Duodenal mucosa (tissue), 2 donors: ENCODE results near the gene MXRA8.

Experiments used
- H3K27ac ChIP-seq: one replicate; pipeline ENCODE4 v1.7.0; 2013; ENCODE audit warnings: low read depth, low read length
- H3K27me3 ChIP-seq, 2 donors: one replicate each; pipeline ENCODE4 v1.7.0; 2013; ENCODE audit warnings: low read length in 2 of 2, control low read depth in 1 of 2; ENCODE audit not compliant: insufficient read depth in 2 of 2, control insufficient read depth in 1 of 2
- H3K36me3 ChIP-seq, 2 donors: one replicate each; pipeline ENCODE4 v1.7.0; 2013; ENCODE audit warnings: low read length in 2 of 2, control low read depth in 1 of 2; ENCODE audit not compliant: insufficient read depth in 2 of 2, control insufficient read depth in 1 of 2
- H3K4me1 ChIP-seq, 2 donors: one replicate each; pipeline ENCODE4 v1.7.0; 2013; ENCODE audit warnings: low read length in 2 of 2, control low read depth in 1 of 2; ENCODE audit not compliant: insufficient read depth in 2 of 2, control insufficient read depth in 1 of 2
- H3K4me3 ChIP-seq, 2 donors: one replicate each; pipeline ENCODE4 v1.7.0; 2013; ENCODE audit warnings: low read length in 2 of 2, low read depth in 1 of 2
- H3K9ac ChIP-seq, 2 donors: one replicate each; pipeline ENCODE4 v1.7.0; 2013; ENCODE audit warnings: low read length in 2 of 2, low read depth in 1 of 2
- H3K9me3 ChIP-seq, 2 donors: one replicate each; pipeline ENCODE4 v1.7.0; 2013; ENCODE audit warnings: low read length in 2 of 2, control low read depth in 1 of 2; ENCODE audit not compliant: control insufficient read depth in 1 of 2

The MXRA8 gene

DNA sequence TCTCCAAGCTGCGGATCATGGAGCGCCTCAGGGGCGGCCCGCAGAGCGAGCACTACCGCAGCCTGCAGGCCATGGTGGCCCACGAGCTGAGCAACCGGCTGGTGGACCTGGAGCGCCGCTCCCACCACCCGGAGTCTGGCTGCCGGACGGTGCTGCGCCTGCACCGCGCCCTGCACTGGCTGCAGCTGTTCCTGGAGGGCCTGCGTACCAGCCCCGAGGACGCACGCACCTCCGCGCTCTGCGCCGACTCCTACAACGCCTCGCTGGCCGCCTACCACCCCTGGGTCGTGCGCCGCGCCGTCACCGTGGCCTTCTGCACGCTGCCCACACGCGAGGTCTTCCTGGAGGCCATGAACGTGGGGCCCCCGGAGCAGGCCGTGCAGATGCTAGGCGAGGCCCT, 31.1 kb downstream of the MXRA8 start:
- Histone ChIP-seq H3K36me3 (peaks cover 4 to 33% of the 10 kb centered on the region in 2 donors), H3K9me3 (no peaks in the 10 kb centered on the region), H3K27ac (no peak overlapping the region), H3K9ac (no peak overlapping the region), H3K27me3 (peaks cover 0 to 18% of the 10 kb centered on the region in 2 donors), H3K4me3 (no peak overlapping the region), H3K4me1 (peaks cover 18 to 44% of the 10 kb centered on the region in 2 donors)

DNA sequence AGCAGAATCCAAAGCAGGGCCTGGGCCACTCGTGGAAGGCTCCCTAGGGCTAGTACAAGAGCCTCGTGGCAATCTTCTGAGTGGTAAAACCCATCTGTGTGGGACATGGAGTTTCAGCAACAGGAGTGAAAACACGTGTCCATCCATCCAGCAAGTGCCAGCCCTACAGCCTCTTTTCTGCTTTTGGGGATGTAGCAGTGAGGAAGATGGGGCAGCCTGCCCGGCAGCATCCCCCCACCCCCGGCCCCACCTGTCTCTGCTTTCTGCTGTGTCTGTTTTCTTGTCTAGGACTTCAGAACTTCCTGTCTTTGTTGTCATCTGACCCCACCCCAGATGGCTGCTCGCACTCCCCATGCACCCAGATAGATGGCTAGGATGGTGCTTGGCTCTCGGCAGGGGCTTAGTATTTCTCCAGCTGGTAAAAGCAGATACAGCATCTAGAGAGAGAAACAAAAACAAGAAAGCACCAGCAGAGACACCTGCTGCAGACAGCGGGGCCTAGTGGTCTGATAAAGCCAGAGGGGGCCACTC, 32.2 kb downstream of the MXRA8 start:
- Histone ChIP-seq H3K9me3 (no peaks in the 10 kb centered on the region), H3K4me3 (peak overlapping the region; percentile 79 to 87), H3K9ac (peak overlapping the region; percentile 80 to 95), H3K36me3 (peaks cover 4 to 38% of the 10 kb centered on the region in 2 donors), H3K27ac (no peak overlapping the region), H3K27me3 (peaks cover 0 to 8% of the 10 kb centered on the region in 2 donors), H3K4me1 (peaks cover 18 to 37% of the 10 kb centered on the region in 2 donors)

DNA sequence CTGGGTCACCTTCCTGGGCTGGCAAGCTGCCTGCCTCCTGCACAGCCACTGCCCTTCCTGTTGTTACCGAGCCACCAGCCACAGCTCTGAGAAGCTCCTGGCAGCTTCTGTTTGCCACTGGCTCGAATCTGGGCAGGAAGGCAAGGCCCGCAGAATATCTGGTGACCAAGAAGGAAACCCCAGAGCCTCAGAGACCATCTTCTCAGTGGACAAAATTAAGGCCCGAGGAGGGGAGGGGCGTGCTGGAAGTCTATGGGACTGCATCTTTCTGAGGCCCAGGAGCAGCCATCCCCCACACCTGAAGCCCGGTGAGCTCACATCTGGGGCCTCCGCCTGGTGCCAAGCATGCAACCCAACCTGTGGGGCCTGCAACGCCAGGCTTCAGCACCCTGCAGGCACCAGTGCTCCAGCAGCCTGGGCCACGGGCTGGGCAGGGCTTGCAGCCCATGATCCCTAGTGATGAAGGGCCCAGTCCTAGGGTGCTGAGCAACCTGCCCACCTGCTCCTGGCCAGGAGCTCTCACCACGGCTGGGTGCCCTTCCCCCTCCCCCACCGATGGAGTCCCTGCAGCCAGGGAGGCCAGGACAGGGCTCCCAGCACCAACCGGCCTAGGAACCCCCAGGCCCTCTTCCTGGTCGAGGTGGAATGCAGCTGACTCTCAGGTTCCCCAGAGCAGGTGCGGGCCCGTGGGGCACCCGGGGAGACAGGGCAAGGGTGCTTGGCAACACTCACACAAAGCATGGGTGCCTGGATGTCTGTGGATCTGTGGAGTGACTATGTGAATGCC, 32.9 kb downstream of the MXRA8 start:
- H3K27me3 ChIP-seq, result peaks cover 0 to 1% of the 10 kb centered on the region in 2 donors
- H3K4me3 ChIP-seq, result peak overlapping the region; percentile 79 to 87
- H3K9me3 ChIP-seq, result no peaks in the 10 kb centered on the region
- peak overlapping the region; percentile 80 to 95 for H3K9ac ChIP-seq
- H3K4me1 ChIP-seq, result peaks cover 18 to 36% of the 10 kb centered on the region in 2 donors
- peak overlapping the region; percentile 81 for H3K27ac ChIP-seq
- peaks cover 4 to 38% of the 10 kb centered on the region in 2 donors for H3K36me3 ChIP-seq

DNA sequence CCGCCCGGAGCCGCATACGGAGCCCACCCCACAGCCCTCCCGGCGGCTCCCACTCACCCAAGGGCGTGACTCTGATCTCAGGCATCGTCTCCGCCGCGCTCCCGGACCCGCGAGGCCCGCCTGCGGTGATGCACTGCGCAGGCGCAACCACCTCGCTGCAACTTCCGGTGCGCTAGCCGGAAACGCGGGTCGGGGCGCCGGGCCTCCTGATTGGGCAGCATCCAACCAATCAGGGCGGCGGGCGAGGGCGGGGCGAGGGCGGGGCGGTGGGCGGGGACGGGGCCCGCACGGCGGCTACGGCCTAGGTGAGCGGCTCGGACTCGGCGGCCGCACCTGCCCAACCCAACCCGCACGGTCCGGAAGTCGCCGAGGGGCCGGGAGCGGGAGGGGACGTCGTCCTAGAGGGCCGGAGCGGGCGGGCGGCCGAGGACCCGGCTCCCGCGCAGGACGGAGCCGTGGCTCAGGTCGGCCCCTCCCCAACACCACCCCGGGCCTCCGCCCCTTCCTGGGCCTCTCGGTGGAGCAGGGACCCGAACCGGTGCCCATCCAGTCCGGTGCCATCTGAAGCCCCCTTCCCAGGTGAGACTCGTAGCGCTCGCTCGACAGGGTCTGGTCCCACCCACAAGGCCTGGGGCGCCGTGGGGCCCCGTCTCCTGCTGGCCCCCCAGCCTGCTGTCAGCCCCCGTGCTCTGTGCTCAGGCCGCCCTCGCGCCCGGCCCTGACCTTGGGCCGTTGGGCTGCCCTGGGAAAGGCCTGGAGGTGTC, 33.6 kb downstream of the MXRA8 start, which contains the start of the genes CPTP and INTS11:
TSS of gene CPTP (plus strand) at position 279 of the 764 bp plus-strand sequence. CDS start 2,109 bp downstream, outside the sequence.
TSS of gene INTS11 (minus strand) at position 137 of the 764 bp plus-strand sequence. CDS start at position 85, 52 bp downstream.
- Histone ChIP-seq H3K4me3 (peak within 1 kb of the TSS; percentile 79 to 87), H3K36me3 (peaks cover 8 to 40% of the 10 kb centered on the region in 2 donors), H3K9me3 (no peaks in the 10 kb centered on the region), H3K27ac (peak within 1 kb of the TSS; percentile 81), H3K9ac (peak within 1 kb of the TSS; percentile 80 to 95), H3K4me1 (peaks cover 18 to 31% of the 10 kb centered on the region in 2 donors), H3K27me3 (no peaks in the 10 kb centered on the region)

DNA sequence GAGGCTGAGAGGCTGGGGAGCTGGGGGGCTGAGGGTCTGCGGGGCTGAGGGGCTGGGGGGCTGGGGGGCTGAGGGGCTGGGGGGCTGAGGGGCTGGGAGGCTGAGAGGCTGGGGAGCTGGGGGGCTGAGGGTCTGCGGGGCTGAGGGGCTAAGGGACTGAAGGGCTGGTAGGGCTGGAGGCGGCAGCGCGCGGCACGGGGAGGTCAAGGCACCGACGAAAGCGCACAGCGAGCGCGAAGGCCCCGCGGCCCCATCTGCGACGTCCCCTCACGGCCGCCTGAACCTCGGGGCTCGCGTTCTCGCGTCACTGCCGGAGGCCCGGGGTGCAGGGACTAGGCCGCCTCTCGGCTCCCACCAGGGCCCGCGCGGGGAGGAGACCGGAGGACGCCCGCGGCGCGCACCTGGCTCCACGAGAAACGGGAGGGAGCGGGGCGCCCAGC, 34.3 kb downstream of the MXRA8 start:
- Histone ChIP-seq H3K36me3 (peaks cover 8 to 37% of the 10 kb centered on the region in 2 donors), H3K4me1 (peaks cover 18 to 27% of the 10 kb centered on the region in 2 donors), H3K9ac (peak overlapping the region; percentile 54 to 74), H3K4me3 (peak overlapping the region; percentile 79 to 86), H3K27ac (peak overlapping the region; percentile 62), H3K9me3 (no peaks in the 10 kb centered on the region), H3K27me3 (no peaks in the 10 kb centered on the region)

DNA sequence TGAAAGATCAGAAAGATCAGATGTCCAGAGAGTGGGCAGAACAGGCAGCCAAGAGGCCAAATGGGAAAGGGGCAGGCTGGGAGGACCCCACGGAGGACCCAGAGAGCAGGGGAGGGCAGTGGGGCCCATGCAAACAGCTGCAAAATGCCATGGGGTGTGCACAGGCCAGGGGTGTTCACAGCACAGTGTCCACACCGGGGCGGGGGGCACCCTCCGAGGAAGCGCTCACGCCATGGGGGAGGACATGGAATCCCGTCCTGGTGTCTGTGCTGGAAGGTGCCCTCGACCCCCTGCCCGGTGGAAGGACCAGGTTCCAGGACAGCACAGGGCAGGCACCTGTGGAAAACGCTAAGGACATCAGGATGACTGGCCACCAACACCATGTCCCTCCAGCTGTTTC, 35.4 kb downstream of the MXRA8 start:
- Histone ChIP-seq H3K9ac (no peak overlapping the region), H3K27ac (no peak overlapping the region)

DNA sequence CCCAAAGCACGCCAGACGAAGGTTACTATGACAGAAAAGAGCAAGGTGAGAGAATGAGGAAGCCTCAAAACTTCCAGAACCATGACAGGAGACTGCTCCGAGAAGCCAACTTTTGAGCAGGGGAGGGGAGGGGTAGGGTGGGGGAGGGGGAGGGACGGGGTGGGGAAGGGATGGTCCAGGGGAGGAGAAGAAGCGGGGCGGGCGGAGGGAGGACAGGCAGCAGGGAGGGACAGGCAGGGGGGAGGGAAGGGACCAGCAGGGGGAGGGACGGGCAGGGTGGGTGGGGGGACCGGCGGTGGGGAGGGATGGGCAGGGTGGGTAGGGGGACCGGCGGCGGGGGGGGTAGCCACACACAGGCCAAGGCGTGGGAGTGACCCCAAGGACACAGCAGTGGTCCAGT, 35.9 kb downstream of the MXRA8 start:
- Histone ChIP-seq H3K9ac (no peak overlapping the region), H3K27ac (no peak overlapping the region), H3K4me3 (no peak overlapping the region), H3K4me1 (peaks cover 18 to 29% of the 10 kb centered on the region in 2 donors), H3K27me3 (no peaks in the 10 kb centered on the region), H3K9me3 (no peaks in the 10 kb centered on the region), H3K36me3 (peaks cover 11 to 30% of the 10 kb centered on the region in 2 donors)

More for the DNA sequence above, 35.4 kb downstream of the MXRA8 start:
- peaks cover 8 to 35% of the 10 kb centered on the region in 2 donors for H3K36me3 ChIP-seq
- peaks cover 18 to 29% of the 10 kb centered on the region in 2 donors for H3K4me1 ChIP-seq
- no peaks in the 10 kb centered on the region for H3K27me3 ChIP-seq
- no peaks in the 10 kb centered on the region for H3K9me3 ChIP-seq
- H3K4me3 ChIP-seq, result peak overlapping the region in 1 of 2 donors; percentile 28

DNA sequence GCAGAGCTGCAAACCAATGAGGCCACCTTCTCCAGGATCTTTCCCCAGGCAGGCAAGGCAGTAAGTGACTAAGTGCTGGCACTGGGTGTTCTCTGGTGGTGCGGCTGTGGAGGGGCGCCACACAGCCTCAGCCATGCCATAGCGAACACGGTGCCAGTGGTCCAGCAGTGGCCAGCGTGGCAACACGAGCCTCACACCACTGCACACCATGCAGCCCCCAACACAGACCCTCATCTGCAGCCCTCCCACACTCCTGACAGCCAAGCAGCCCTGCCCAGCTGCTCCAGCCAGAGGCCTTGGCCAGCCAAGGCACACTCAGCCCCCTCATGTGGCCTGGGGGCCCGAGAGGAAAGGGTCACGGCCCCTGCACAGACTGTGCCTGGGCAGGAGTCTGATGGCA, 36.9 kb downstream of the MXRA8 start:
- no peaks in the 10 kb centered on the region for H3K9me3 ChIP-seq
- H3K27me3 ChIP-seq, result no peaks in the 10 kb centered on the region
- H3K36me3 ChIP-seq, result peaks cover 11 to 24% of the 10 kb centered on the region in 2 donors
- H3K27ac ChIP-seq, result no peak overlapping the region
- H3K4me1 ChIP-seq, result peaks cover 17 to 28% of the 10 kb centered on the region in 2 donors
- no peak overlapping the region for H3K9ac ChIP-seq
- H3K4me3 ChIP-seq, result no peak overlapping the region

DNA sequence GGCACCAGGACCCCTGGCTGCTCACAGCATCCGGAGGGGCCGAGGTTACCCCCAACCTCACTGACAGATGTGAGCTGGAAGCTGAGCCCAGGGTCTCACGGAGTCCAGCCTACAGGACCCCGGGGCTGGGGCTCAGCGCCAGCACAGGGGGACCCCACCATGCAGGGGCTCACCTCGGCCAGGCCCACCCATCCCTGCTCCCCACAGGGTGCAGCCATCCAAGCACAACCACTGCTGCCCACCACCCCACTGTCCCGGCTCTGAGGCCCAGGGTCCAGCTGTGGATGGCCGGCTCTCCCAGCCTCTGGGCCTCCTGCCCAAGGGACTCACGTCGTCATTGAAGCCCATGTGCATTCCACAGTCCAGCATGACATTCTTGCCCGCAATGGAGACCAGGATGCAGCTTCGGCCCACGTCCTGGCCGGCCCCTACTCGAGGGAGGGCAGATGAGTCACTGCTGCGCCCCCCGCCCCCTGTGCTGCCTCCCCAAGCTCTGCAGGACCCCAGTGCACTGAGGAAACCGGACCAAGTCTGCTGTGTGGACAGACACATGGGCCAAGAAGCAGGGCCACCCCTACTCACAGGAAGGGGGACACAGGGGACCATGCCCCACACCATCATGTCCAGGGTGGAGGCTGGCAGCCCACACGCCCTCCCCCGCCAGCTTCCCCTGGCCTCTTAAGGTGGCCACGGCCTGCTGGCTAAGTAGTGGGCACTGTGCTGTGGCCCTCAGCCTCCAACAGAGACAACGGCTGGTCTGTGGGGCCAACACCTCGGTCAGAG, 37.5 kb downstream of the MXRA8 start:
- H3K4me3 ChIP-seq, result no peak overlapping the region
- peaks cover 11 to 21% of the 10 kb centered on the region in 2 donors for H3K4me1 ChIP-seq
- H3K9ac ChIP-seq, result no peak overlapping the region
- no peak overlapping the region for H3K27ac ChIP-seq
- H3K27me3 ChIP-seq, result no peaks in the 10 kb centered on the region
- H3K36me3 ChIP-seq, result peaks cover 10 to 25% of the 10 kb centered on the region in 2 donors
- H3K9me3 ChIP-seq, result no peaks in the 10 kb centered on the region
